GM12801 (cell line): ENCODE data around the gene GRXCR2.

Source experiments
- CTCF ChIP-seq: IDR thresholded peaks from one replicate; pipeline ENCODE4 v1.5.1; 2011; ENCODE audit warnings: control low read depth; ENCODE audit not compliant: insufficient read length; ENCODE audit errors: extremely low read depth

GRXCR2 gene

GRCh38 chr5:145904743-145905142 lies 31.9 kb upstream of the GRXCR2 start:
- no peak for TF ChIP-seq CTCF

- TF ChIP-seq CTCF, result no peak
Measured at GRCh38 chr5:145903867-145904266, 31.1 kb upstream of the GRXCR2 start.

- TF ChIP-seq CTCF, result no peak
Measured at GRCh38 chr5:145903113-145903512, 30.3 kb upstream of the GRXCR2 start.

GRCh38 chr5:145902421-145902820 lies 29.6 kb upstream of the GRXCR2 start:
- no peak for TF ChIP-seq CTCF

- no peak for TF ChIP-seq CTCF
Measured at GRCh38 chr5:145898171-145898570, 25.4 kb upstream of the GRXCR2 start.

GRCh38 chr5:145889611-145890010 lies 16.8 kb upstream of the GRXCR2 start:
- no peak for TF ChIP-seq CTCF

- no peak for TF ChIP-seq CTCF
Measured at GRCh38 chr5:145887976-145888574, 15.3 kb upstream of the GRXCR2 start.
